Colonic mucosa (tissue), 4 donors: ENCODE data around the gene COG5. TPM values are rescaled to one million over a fixed set of nuclear protein-coding genes. Genes with fewer than 3 reads are reported as not detected.

Experiments
- DNase-seq: peaks from one replicate; pipeline ENCODE4 v3.0.0-alpha.2; 2020
- H3K27ac ChIP-seq: fragments of 200-600 bp; one replicate; pipeline ENCODE4 v1.8.0; 2021
- H3K27me3 ChIP-seq: fragments of 200-600 bp; one replicate; pipeline ENCODE4 v1.8.0; 2021
- H3K36me3 ChIP-seq: fragments of 200-600 bp; one replicate; pipeline ENCODE4 v1.8.0; 2021
- H3K4me1 ChIP-seq: fragments of 200-600 bp; one replicate; pipeline ENCODE4 v1.8.0; 2021; ENCODE audit warnings: mild to moderate bottlenecking
- H3K4me3 ChIP-seq: fragments of 200-600 bp; one replicate; pipeline ENCODE4 v1.8.0; 2021
- H3K9ac ChIP-seq, 2 donors: one replicate each; pipeline ENCODE4 v1.7.0; 2013; ENCODE audit warnings: control low read depth in 2 of 2, low read depth in 2 of 2, low read length in 2 of 2
- H3K9me3 ChIP-seq: fragments of 200-600 bp; one replicate; pipeline ENCODE4 v1.8.0; 2021
- CTCF ChIP-seq: fragments of 200-600 bp; IDR thresholded peaks from one replicate; pipeline ENCODE4 v1.8.0; 2022; ENCODE audit warnings: antibody characterized with exemption, mild to moderate bottlenecking
- intact Hi-C: fragments of 100-400 bp; cut with DNase I; formaldehyde crosslinking; loops from one replicate; pipeline ENCODE4 v1.14.1; 2022
- total RNA-seq, 2 donors: library from RNA; stranded (reverse); fragmentation: NEBNext Ultra II Directional in 1 of 2; extraction: Animal tissue kit (Norgen Biotek cat#: 25700) in 1 of 2; gene quantifications; one replicate each; pipeline ENCODE4 v1.2.1, GENCODE V29; 2021
- donor health status: healthy.
- donor health status: DM: no; HTN: no; CAD: no.
- donor health status: DM: no; HTN: no; CAD: no.

The COG5 gene
- total RNA-seq, 2 donors from 2014 or later: 43.1 to 46.8 TPM

- Histone ChIP-seq H3K36me3 (no peaks in the 10 kb centered on the region), H3K9me3 (no peaks in the 10 kb centered on the region), H3K4me1 (no peaks in the 10 kb centered on the region), H3K4me3 (no peak overlapping the region), H3K27me3 (no peaks in the 10 kb centered on the region), H3K9ac (no peak overlapping the region), H3K27ac (no peak overlapping the region)
- TF ChIP-seq CTCF: no peak
- DNase-seq: no peak
- intact Hi-C loops: no loop called here
Measured at GRCh38 chr7:107588529-107589130, 24.9 kb upstream of the COG5 start.

DNA sequence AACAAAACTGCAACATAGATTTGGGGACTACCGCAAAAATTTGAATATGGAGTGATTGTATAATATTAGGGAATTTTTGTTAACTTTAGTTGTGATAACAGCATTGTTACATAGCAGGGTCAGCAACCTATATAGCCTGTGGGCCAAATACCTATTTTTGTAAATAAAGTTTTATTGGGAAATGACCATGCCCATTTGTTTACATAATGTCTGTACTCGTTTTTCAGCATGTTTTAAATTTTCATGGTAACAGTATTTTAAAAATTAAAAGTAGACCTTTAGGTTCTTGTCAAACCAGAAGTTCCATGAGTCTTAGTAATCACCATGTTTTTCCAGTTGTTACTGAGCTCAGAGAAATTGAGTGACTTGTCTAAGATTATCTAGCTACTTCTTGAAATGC, 21.0 kb upstream of the COG5 start:
- intact Hi-C loops: no loop called here
- no peaks in the 10 kb centered on the region for H3K36me3 ChIP-seq
- DNase-seq: no peak
- no peaks in the 10 kb centered on the region for H3K9me3 ChIP-seq
- H3K27me3 ChIP-seq: no peaks in the 10 kb centered on the region
- no peaks in the 10 kb centered on the region for H3K4me1 ChIP-seq
- no peak overlapping the region for H3K4me3 ChIP-seq
- TF ChIP-seq CTCF: no peak
- no peak overlapping the region for H3K9ac ChIP-seq
- no peak overlapping the region for H3K27ac ChIP-seq

DNA sequence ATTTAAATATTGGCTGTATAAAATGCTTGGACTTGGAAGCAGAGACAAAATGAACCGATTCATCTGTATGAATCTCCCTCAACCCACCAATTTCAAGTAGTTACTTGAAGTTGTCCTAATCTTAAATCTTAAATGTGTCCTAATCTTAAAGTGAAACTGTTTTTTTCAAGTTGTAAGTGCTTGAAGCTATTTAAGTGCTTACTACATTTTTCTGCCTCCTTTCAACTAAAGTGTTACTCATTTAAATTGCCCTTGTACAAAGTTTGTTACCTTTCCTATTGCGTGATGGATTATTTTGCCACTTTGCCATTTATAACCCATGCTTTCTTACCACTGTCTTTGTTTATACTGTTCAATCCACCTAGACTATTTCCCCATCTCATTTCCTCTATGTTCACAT, 19.2 kb upstream of the COG5 start:
- Histone ChIP-seq H3K4me1 (no peaks in the 10 kb centered on the region), H3K36me3 (no peaks in the 10 kb centered on the region), H3K4me3 (no peak overlapping the region), H3K27ac (no peak overlapping the region), H3K9me3 (no peaks in the 10 kb centered on the region), H3K9ac (no peak overlapping the region), H3K27me3 (no peaks in the 10 kb centered on the region)
- no peak for DNase-seq
- no peak for TF ChIP-seq CTCF
- intact Hi-C loops: no loop called here

DNA sequence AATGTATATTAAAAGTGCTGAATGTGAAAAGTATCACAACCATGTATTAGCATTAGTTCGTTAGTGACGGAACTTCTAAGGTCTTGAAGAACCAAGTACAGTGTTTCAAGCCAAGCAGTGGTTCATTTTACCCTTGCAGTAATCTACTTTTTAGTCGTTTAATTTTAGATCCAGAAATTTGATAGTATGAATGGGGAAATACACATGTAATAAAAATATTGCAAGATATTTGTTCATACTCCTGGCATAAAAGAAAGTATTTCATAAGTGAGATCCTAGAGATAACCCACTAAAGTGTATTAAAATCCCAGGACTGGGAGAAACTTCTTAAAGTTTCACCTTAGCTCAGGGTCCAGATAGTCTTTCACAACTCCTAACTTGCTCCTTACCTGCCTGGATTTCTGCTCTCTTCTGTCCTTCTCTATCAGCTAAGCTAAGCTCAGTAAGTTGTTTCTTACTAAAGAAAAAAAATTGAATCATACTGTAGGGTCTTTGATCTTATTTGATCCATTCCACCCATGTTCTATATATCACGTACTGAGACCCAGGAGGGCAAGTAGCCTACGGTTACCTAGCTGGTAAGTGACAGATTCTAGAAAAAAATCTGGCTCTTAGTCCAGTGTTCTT, 17.8 kb upstream of the COG5 start:
- H3K27ac ChIP-seq: no peak overlapping the region
- DNase-seq: no peak
- intact Hi-C loops: no loop called here

DNA sequence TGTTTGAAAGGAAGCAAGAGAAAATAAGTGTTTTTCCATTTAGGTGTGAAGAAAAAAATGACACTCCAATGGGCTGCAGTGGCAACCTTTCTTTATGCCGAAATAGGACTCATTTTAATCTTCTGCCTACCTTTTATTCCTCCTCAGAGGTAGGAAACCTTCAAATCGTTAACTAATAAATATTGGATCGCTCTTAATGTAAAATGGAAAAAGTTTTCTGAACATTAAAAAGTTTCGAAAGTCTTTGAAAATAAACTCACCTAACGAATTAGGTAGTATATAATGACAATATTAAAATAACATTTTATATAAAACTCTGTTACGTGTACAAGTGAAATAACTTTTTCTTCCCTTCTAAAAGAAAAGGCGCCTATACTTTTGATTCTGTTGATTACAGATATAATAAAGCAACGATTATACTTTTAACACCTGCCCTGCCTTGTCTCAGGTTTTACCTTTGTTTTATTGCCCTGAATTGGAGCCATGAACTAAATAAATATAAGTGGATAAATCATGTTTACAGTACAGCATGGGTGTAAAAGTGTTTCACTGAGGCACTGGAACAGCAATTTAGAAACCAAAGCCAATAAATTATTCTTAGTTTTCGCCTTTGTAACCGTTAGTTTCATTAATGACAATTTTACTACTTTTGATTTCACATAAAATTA, 17.1 kb upstream of the COG5 start:
- Histone ChIP-seq H3K27ac (peak overlapping the region; percentile 90), H3K9ac (peak overlapping the region; percentile 83 to 87), H3K4me3 (peak overlapping the region; percentile 67), H3K4me1 (no peaks in the 10 kb centered on the region), H3K36me3 (no peaks in the 10 kb centered on the region), H3K9me3 (no peaks in the 10 kb centered on the region), H3K27me3 (no peaks in the 10 kb centered on the region)
- no peak for TF ChIP-seq CTCF
- intact Hi-C loops: no loop called here
- no peak for DNase-seq

More for the DNA sequence above, 17.8 kb upstream of the COG5 start:
- Histone ChIP-seq H3K4me1 (no peaks in the 10 kb centered on the region), H3K27me3 (no peaks in the 10 kb centered on the region), H3K36me3 (no peaks in the 10 kb centered on the region), H3K9ac (peak overlapping the region in 1 of 2 donors; percentile 32), H3K4me3 (peak overlapping the region; percentile 67), H3K9me3 (no peaks in the 10 kb centered on the region)
- TF ChIP-seq CTCF: no peak
